ENCODE measurements around the gene MLEC.
"Not testable (repeated sequence)": the region's sequence is repeated elsewhere in the genome, so short reads cannot be mapped to it uniquely, and the experiment has no call there.

MLEC gene

DNA sequence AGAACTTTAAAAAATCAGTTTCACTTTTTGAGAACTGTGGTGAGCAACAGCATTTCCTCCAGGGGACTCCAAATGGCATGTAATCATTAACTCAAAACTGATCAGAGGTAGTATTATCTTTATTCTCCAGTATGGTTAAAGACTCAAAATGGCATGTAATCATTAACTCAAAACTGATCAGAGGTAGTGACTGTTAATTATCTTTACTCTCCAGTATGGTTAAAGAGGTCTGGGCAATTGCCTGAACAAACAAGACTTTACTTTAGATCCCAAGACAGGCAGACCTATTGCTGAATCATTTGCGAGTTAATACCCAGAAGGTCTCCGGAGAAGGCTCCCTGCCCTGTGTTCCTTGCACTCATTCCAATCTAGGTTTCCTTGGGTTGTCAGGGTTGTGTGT is 32.1 kb downstream of the MLEC start:
- peaks cover 52% of the 10 kb centered on the region for H3K36me3 Mint-ChIP-seq (ENCODE audit: low read depth)
- no peak overlapping the region for H3K4me3 Mint-ChIP-seq
- H3K9me3 Mint-ChIP-seq: no peaks in the 10 kb centered on the region
- H3K27me3 Mint-ChIP-seq: no peaks in the 10 kb centered on the region
- H3K4me1 Mint-ChIP-seq: peaks cover 20% of the 10 kb centered on the region
- DNase-seq (no peak), ATAC-seq (no peak)
- H3K27ac Mint-ChIP-seq: peak overlapping the region; percentile 48

DNA sequence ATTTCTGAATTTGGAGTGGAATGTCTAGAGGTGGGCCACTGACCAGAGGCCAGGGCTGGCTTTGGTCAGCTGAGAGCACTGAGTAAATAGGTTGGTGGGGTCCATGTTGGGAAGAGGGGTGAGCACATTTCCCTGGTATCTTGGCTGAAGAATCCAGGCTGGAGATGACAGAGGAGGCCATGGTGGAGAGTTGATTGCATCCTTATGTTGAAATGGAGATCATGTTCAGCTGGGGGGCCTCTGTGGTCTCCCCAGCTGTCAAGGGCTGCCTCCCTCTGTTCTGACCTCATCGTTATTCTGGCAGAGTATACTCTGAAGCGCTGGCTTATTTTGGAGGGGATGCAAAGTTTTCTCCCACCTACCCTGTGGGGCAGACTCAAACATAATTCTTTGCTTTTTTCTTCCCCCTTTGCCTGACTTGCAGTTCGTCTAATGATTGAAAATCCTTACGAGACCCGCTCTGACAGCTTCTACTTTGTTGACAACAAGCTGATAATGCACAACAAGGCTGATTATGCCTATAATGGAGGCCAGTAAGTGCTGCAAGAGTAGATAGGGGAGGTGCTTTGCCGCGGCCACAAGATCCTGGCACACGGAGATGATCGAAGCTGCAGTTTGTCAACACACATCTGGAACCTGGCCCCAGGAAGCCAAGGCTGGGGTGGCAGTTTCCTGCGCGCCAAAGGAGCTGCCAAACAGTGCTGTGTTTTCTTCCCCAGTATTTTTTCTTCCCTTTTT is 32.7 kb downstream of the MLEC start:
- H3K4me1 Mint-ChIP-seq: peaks cover 21% of the 10 kb centered on the region
- peaks cover 48% of the 10 kb centered on the region for H3K36me3 Mint-ChIP-seq (ENCODE audit: low read depth)
- no peak for ATAC-seq
- no peaks in the 10 kb centered on the region for H3K9me3 Mint-ChIP-seq
- peak overlapping the region; percentile 1 for H3K27ac Mint-ChIP-seq
- H3K27me3 Mint-ChIP-seq: no peaks in the 10 kb centered on the region
- DNase-seq: no peak
- no peak overlapping the region for H3K4me3 Mint-ChIP-seq

DNA sequence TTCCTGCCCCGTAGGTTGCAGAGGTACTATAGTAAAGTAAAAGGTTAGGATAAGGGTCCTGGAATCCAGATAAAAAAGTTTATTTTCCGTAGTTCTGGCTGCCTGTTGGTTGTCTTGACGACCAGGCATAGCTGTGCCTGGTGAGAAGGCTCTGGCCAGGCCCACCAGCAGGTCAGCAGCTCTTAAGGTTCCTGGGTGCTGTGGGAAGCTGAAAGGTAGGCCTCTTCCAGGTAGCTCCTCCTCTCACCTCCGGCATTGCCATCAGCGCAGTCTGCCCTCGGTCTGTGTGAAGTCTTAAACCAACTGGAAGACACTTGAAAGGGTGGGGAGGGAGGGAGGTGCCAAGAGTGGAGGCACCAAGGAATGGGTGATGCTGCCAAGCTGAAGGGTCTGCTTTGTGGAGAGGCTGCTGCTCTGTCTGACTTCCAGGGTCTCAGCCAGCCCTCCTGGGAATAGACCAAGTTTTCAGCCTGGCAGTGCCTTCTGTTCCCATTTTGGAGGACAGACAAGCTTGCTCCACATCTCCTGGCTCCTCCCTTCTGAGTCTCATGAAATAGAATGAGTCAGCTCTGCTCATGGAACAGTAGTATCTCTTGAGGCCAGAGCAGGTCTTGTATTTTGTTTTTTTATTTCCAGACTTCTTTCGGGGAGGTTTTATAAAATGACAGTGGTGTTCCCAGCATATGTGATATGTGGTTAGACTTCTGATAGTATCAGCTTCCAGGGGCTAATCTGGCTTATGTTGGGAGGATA is 33.5 kb downstream of the MLEC start:
- ATAC-seq (no peak), DNase-seq (no peak)
- H3K4me1 Mint-ChIP-seq: peaks cover 28% of the 10 kb centered on the region
- no peaks in the 10 kb centered on the region for H3K9me3 Mint-ChIP-seq
- H3K4me3 Mint-ChIP-seq: no peak overlapping the region
- peaks cover 45% of the 10 kb centered on the region for H3K36me3 Mint-ChIP-seq (ENCODE audit: low read depth)
- no peaks in the 10 kb centered on the region for H3K27me3 Mint-ChIP-seq
- no peak overlapping the region for H3K27ac Mint-ChIP-seq

DNA sequence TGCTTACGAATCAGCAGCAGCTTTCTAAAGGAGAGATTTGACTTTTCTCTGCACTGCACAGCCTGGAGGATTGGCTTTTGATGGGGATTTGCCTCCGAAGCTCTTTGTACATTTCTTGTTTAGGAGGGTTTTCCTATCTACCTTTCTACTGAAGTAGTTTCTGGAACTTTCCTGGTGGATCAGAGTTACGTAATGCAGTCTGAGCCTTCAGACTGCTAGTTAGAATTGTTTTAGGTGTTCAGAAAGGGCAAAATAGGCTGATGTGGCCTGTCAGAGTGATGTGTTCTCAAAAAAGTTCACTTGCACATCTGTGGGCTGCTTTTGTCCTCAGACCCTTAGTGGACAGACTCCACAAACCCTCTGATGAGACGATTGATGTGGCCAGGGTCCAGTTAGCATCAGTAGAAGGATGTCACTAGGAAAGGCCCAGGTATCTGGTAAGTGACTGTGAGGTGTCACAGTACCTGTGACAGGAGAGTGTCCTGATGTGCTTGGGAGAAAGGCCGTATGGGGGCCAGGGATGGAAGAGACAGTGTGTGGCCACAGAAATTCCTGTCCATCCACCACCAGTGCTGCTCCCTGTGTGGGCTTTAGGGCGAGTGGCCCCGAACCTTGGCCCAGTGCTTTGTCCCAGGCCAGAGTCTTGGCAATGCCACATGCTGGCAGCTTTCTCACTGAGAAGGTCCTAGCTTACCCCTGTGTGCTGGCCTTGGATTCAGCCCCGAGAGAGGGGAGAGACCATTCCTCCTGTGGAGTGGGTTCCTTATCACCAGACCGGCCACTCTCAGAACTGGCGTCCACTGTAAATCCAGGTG is 34.2 kb downstream of the MLEC start:
- ATAC-seq: no peak

DNA sequence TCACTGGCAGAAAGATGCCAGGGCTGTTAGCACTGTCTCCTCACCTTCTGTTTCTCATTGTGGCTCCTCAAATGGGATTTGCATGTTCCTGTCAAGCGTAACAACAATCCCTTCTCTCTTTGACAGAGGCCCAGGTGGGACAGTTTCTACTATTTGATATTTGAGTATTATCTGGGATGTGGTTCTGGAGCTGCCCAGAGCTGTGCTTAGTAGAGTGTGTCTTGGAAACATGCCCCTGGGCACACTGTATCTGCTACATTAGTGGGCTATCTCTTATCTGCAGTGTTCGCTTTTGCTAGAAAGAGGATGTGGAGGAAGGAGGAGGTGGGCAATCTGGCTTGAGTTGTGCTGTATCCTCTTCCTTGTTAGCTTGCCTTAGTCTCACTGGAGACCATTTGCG is 34.9 kb downstream of the MLEC start:
- no peak overlapping the region for H3K27ac Mint-ChIP-seq
- peaks cover 38% of the 10 kb centered on the region for H3K36me3 Mint-ChIP-seq (ENCODE audit: low read depth)
- no peak for ATAC-seq

More for the DNA sequence above, 34.2 kb downstream of the MLEC start:
- Mint-ChIP-seq H3K9me3 (no peaks in the 10 kb centered on the region), H3K36me3 (ENCODE audit: low read depth) (peaks cover 44% of the 10 kb centered on the region), H3K27ac (no peak overlapping the region), H3K4me1 (peaks cover 32% of the 10 kb centered on the region), H3K27me3 (no peaks in the 10 kb centered on the region), H3K4me3 (no peak overlapping the region)
- no peak for DNase-seq

DNA sequence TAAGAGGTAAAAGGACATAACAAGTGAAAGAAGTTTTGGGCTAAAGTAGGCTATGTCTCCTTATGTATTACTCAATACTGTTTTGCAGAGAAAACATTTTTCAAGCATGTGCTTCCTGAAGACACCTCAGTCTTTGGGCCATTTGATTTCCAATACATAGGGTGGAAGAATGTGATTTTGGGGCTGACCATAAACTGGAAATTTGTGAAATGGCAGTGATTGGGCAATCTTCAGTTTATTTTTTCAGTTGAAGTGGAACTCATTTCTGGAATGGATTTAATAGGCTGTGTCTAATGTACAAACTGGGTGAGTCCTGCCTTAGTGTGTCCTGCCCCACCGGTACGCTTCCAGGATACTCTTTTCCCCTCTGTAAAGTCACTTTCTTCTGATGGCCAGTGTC is 35.8 kb downstream of the MLEC start:
- H3K36me3 Mint-ChIP-seq (ENCODE audit: low read depth): peaks cover 35% of the 10 kb centered on the region
- ATAC-seq: no peak
- H3K27ac Mint-ChIP-seq: no peak overlapping the region

More for the DNA sequence above, 34.9 kb downstream of the MLEC start:
- no peak for DNase-seq
- no peaks in the 10 kb centered on the region for H3K9me3 Mint-ChIP-seq
- H3K4me3 Mint-ChIP-seq: no peak overlapping the region
- no peaks in the 10 kb centered on the region for H3K27me3 Mint-ChIP-seq
- H3K4me1 Mint-ChIP-seq: peaks cover 35% of the 10 kb centered on the region

DNA sequence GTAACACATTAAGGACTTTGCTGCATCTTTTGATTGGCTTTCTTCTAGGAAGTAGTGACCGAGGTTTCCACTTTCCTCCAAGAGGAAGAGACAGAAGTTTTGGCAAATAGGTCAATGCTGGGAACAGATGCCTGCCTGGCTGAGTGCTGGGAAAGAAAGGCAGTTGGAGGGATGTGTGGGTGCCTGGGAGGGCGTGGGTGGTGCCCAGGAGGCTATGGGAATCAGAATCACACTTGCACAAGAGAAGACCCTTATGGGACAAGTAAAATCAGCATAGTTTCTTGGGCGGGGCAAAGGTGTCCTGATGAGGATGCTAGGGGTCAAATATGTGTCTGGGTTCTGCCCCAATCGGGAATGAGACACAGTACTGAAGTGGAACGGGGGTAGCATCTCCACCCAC is 37.8 kb downstream of the MLEC start:
- peaks cover 20% of the 10 kb centered on the region for H3K4me1 Mint-ChIP-seq
- no peak for DNase-seq
- H3K27ac Mint-ChIP-seq: no peak overlapping the region
- H3K9me3 Mint-ChIP-seq: no peaks in the 10 kb centered on the region
- no peak for ATAC-seq
- peak overlapping the region; percentile 84 for H3K4me3 Mint-ChIP-seq
- H3K36me3 Mint-ChIP-seq (ENCODE audit: low read depth): peaks cover 25% of the 10 kb centered on the region
- H3K27me3 Mint-ChIP-seq: no peaks in the 10 kb centered on the region

More for the DNA sequence above, 35.8 kb downstream of the MLEC start:
- Mint-ChIP-seq H3K9me3 (no peaks in the 10 kb centered on the region), H3K4me3 (no peak overlapping the region), H3K27me3 (no peaks in the 10 kb centered on the region), H3K4me1 (peaks cover 35% of the 10 kb centered on the region)
- no peak for DNase-seq

DNA sequence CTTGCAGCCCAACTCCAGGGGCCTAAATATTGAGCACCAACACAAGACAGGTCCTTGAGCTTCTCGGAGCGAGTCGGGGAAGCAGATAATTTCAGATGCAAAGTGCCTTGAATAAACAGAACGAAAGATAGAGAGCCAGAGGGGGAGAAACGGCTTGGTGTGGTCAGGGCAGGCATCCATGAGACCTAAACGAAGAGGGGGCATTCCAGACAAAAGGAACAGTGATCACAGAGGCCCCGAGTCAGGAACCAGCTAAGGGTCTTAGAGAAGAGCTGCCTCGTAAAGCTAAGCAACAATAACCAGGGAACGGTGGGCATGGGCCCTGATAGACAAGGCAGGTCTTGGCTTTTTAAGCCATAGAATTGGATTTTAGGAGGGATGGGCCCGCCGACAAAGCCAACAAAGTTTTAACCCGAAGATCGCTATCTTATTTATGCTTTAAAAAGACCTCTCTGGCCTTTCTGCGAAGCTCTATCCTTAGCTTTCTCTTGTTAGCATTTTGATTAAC is 38.3 kb downstream of the MLEC start:
- ATAC-seq (no peak), DNase-seq (no peak)
- Mint-ChIP-seq H3K4me1 (peaks cover 20% of the 10 kb centered on the region), H3K27ac (no peak overlapping the region), H3K4me3 (peak overlapping the region; percentile 84), H3K9me3 (no peaks in the 10 kb centered on the region), H3K27me3 (no peaks in the 10 kb centered on the region), H3K36me3 (ENCODE audit: low read depth) (peaks cover 24% of the 10 kb centered on the region)

DNA sequence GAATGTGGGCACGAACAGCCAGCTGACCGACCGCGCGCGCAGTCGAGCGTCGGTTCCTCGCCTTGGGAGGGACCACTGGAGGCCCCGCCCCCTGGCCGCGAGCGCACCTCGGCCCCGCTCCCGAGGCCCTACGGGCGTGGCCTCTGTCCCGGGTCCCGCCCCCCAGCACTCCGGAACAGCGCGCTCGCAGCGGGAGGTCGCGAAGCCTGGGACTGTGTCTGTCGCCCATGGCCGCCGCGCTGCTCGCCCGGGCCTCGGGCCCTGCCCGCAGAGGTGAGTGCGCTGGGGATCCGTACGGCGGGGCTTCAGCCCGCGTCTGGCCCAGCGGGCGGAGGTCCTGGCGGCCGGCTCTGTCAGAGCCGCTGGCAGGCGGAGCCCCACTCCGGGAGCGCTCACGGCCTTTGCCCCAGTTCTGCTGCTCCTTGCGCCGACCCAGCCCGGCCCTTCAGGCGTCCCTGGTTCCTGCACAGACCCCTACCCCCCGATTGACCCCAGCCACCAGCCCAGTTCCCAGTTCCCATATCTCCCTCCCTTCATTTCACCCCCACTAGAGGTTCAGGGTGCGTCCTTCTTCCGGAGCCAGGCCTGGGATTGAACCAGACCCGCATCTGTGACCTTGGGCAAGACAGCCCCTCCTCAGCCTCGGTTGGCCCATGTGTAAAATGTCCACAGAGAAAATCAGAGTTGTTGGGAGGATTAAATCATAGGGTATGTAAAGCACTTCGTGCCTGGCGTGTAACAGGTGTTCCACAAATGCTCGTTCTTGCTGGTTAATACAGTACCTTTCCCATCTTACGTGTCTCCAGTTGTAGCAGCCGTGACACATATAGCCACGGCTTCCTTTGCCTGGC is 38.9 kb downstream of the MLEC start, which contains the start of gene ACADS:
TSS of gene ACADS (plus strand) at position 168 of the 851 bp plus-strand sequence. CDS start at position 228, 60 bp downstream.
- Mint-ChIP-seq H3K27me3 (no peaks in the 10 kb centered on the region), H3K9me3 (no peaks in the 10 kb centered on the region), H3K36me3 (ENCODE audit: low read depth) (peaks cover 21% of the 10 kb centered on the region), H3K4me3 (peak within 1 kb of the TSS; percentile 84), H3K27ac (peak within 1 kb of the TSS; percentile 61), H3K4me1 (peaks cover 16% of the 10 kb centered on the region)
- DNase-seq (peak; percentile 95), ATAC-seq (peak; percentile 100)

DNA sequence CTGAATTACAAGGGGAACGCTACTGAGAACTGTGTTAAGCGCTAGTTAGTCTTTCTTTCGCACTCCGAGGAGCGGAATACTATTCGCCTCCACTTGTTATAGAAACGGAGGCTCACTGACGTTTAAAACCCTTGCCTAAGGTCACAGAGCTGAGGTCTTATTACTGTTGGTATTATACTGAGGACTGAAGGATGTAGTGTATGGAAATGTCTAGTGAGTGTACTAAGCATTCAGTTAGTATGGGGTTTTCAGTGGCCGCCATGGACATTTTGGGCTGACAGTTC is 39.5 kb downstream of the MLEC start:
- DNase-seq: no peak
- Mint-ChIP-seq H3K4me3 (peak overlapping the region; percentile 84), H3K27me3 (no peaks in the 10 kb centered on the region), H3K4me1 (peaks cover 15% of the 10 kb centered on the region), H3K36me3 (ENCODE audit: low read depth) (peaks cover 17% of the 10 kb centered on the region), H3K9me3 (no peaks in the 10 kb centered on the region), H3K27ac (peak overlapping the region; percentile 61)
- no peak for ATAC-seq

DNA sequence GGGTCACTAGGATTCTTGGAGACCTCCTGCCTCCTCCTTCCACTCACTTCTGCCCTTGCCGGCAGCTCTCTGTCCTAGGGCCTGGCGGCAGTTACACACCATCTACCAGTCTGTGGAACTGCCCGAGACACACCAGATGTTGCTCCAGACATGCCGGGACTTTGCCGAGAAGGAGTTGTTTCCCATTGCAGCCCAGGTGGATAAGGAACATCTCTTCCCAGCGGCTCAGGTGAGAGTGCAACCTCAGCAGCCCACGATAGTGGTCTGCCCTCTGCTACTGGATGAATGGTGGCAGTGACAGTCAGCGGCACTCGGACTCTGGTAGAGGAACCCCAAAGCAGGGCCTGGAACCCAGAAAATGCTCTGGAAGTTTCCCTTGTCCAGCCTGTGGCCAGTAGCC is 40.0 kb downstream of the MLEC start:
- no peak overlapping the region for H3K4me3 Mint-ChIP-seq
- H3K4me1 Mint-ChIP-seq: peaks cover 15% of the 10 kb centered on the region
- peaks cover 14% of the 10 kb centered on the region for H3K36me3 Mint-ChIP-seq (ENCODE audit: low read depth)
- H3K27me3 Mint-ChIP-seq: no peaks in the 10 kb centered on the region
- H3K27ac Mint-ChIP-seq: no peak overlapping the region
- no peaks in the 10 kb centered on the region for H3K9me3 Mint-ChIP-seq
- ATAC-seq (no peak), DNase-seq (no peak)

DNA sequence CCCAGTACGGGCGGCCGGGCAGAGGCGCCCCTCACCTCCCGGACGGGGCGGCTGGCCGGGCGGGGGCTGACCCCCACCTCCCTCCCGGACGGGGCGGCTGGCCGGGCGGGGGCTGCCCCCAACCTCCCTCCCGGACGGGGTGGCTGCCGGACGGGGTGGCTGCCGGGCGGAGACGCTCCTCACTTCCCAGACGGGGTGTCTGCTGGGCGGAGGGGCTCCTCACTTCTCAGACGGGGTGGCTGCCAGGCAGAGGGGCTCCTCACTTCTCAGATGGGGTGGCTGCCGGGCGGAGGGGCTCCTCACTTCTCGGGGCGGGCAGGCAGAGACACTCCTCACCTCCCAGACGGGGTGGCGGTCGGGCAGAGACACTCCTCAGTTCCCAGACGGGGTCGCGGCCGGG is 45.2 kb downstream of the MLEC start:
- H3K36me3 Mint-ChIP-seq (ENCODE audit: low read depth); ATAC-seq; H3K27me3 Mint-ChIP-seq; H3K4me3 Mint-ChIP-seq; H3K9me3 Mint-ChIP-seq; H3K4me1 Mint-ChIP-seq; DNase-seq; H3K27ac Mint-ChIP-seq: not testable (repeated sequence)

DNA sequence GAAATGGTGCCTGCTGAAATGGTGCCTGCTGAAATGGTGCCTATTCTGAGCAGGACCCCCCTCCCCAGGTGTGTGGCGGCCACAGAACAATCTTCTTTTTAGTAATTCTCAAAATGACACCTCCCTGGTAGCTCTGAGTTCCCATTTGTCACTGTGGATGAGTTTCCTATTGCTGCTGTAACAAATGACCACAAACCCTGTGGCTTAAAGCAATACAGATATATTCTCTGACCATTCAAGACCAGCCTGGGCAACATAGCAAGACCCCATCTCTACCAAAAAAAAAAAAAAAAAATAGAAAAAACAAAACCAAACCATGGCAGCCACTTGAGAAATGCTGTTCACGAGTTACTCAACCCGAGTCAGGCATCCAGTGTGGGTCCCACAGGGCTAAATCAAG is 46.6 kb downstream of the MLEC start:
- DNase-seq (no peak), ATAC-seq (no peak)
- Mint-ChIP-seq H3K27me3 (no peaks in the 10 kb centered on the region), H3K9me3 (no peaks in the 10 kb centered on the region), H3K4me1 (no peaks in the 10 kb centered on the region), H3K36me3 (ENCODE audit: low read depth) (peaks cover 6% of the 10 kb centered on the region), H3K27ac (no peak overlapping the region), H3K4me3 (no peak overlapping the region)

DNA sequence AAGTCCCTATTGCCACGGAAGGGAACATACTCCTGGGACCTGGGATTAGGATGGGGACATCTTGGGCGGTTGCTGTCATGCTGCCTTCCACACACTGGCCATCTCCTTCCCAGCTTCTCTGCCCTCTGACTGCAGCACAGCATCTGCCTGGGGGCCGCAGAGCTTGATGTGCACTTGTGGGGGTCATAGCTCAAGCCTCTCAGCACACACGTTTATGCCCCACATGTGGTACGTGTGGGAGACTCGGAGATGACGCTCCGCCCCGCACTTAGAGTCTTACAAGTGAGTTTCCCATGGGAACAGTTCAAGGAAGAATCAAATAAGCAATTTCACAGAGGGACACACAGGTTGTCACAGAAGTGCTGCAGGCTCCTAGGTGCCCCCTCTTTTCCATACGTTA is 47.3 kb downstream of the MLEC start:
- Mint-ChIP-seq H3K27ac (no peak overlapping the region), H3K4me1 (no peaks in the 10 kb centered on the region), H3K4me3 (no peak overlapping the region), H3K36me3 (ENCODE audit: low read depth) (peaks cover 6% of the 10 kb centered on the region), H3K9me3 (no peaks in the 10 kb centered on the region), H3K27me3 (no peaks in the 10 kb centered on the region)
- ATAC-seq (no peak), DNase-seq (no peak)

All from activated naive CD8-positive, alpha-beta T cell treated with anti-CD3 and anti-CD28 coated beads, Interleukin-2, amount 50 U/mL, for 24 hours (primary cell).